NK-92 (cell line): ENCODE results near the gene XAGE5.
"Not testable (repeated sequence)": the region's sequence is repeated elsewhere in the genome, so short reads cannot be mapped to it uniquely, and the experiment has no call there.

Source experiments
- DNase-seq: peaks from one replicate; lab custom pipeline; 2025; ENCODE audit not compliant: unreplicated experiment; lab: John Stamatoyannopoulos, UW

The XAGE5 gene, protein sequence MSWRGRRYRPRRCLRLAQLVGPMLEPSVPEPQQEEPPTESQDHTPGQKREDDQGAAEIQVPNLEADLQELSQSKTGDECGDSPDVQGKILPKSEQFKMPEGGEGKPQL

GRCh38 chrX:52811065-52811625, at the start of gene XAGE5:
XAGE5 (plus strand) TSS chrX:52811287; CDS start chrX:52812567, 1,280 bp downstream.
- DNase-seq: no peak

DNA sequence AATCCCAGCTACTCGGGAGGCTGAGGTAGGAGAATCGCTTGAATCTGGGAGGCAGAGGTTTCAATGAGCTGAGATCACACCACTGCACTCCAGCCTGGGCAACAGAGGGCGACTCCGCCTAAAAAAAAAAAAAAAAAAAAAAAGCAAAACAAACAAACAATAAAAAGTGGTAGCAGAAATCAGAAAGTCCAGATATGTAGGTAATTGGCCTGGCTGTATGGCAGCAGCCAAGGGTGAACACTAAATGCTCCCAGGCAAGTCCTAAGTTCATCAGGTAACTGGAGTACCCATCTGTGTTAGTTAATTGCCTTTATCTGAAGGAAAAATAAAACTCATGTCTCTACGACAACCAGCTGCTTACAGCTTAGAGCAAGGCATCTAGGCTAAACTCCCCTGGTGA, 45.1 kb upstream of the XAGE5 start:
- DNase-seq: not testable (repeated sequence)

DNA sequence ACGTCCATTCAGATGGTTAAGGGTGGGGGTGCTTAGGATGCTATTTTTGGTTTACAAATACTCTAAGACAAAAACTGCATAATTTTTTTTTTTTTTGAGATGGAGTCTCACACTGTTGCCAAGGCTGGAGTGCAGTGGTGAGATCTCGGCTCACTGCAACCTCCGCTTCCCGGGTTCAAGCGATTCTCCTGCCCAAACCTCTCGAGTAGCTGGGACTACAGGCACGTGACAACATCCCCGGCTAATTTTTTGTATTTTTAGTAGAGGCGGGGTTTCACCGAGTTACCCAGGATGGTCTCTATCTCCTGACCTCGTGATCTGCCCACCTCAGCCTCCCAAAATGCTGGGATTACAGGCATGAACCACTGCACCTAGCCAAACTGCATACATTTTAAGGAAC, 37.6 kb upstream of the XAGE5 start:
- not testable (repeated sequence) for DNase-seq

DNA sequence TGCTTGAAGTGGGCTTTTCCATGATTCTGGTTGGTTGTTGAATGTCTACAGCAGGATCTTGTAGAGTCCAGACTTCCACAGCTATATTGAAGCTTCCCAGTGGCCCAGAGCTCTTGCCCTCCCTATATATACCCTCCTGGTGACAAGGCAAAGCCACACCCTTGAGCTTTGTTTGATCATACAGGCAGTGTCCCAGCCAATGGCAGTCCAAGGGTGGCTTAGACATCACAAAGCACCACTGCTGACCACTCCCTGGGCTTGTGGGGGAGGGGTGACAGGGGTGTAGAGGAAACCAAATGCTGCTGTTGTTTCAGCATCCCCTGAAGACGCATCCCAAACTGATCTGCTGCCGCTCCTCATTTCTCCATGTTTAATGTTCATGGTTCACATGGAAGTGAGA, 13.8 kb upstream of the XAGE5 start, which contains the start of gene SPANXN5:
TSS of gene SPANXN5 (minus strand) at position 101 of the 400 bp plus-strand sequence. CDS start at position 22, 79 bp downstream.
- not testable (repeated sequence) for DNase-seq

DNA sequence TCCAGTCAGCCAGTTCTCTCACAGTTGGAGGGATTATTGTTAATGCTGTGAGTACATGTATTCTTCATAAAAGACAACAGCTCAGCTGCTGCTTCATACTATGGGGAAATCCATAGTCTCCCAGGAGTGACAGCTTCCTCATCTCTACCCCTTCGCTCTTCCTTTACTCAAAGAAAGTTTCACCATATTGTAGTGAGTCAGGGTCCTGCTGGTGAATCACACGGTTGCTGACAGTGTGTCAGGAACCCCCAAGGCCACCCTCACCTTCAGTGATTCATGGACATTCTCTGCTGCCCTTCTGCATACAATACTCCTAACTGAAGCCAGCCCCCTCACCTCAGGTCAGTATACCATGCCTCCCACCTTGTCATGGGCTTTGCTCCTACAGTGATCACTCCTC, 6.2 kb upstream of the XAGE5 start:
- not testable (repeated sequence) for DNase-seq

- no peak for DNase-seq
These were observed 8.7 kb downstream of the XAGE5 start for GRCh38 chrX:52819788-52820187.

DNA sequence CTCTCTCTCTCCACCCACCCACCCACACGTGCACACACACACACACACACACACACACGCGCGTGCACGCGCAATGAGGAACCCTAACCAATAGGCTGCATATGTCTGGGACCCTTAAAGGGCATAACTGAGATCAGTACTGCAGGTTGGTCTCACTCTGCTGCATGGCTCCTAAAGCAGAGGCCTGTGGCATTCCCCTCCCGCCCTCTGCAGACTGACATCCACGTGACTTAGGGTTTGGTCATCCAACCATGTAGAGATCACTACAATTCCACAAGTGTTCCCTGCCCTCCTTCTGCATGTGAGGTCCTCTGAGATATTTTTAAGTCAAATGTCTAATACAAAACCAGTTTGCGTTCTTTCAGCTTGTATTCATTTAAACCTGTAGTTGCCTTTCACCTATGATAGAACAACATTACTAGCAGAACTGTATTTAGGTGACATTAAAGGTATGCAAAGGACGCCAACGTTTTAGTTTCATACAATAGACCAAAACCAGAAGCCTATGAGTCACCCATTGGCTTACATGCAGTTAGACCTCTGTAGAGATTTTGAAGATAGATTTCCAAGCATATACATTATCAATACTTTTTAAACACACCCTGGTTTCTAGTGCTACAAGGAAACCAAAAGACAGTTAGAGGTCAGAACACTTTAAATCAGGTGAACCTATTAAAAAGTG, 10.1 kb downstream of the XAGE5 start:
- DNase-seq: no peak

- no peak for DNase-seq
These were observed 13.5 kb downstream of the XAGE5 start for GRCh38 chrX:52824608-52825007.

DNA sequence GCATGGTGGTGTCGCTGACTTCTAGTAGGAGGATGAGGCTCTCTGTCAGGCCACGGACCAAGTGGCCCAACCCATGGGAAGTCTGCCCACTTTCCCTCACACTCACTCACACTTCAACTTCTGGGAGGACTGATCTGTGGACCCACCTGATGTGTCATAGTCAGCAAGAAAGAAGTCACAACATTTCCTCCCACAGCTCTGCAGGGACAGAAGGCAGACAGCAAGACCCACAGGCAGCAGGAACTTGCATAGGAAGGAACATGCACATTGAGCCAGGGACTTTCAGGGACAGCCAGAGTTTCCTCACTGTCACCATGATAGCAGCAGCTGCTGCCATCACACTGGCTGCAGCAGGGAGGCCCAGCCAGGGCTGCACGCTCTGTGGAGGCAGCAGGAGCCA, 19.5 kb downstream of the XAGE5 start:
- DNase-seq: no peak

GRCh38 chrX:52839137-52839536, 28.1 kb downstream of the XAGE5 start:
- DNase-seq: no peak

- not testable (repeated sequence) for DNase-seq
These were observed 32.5 kb downstream of the XAGE5 start for GRCh38 chrX:52843619-52844018.

GRCh38 chrX:52852110-52852860, 41.2 kb downstream of the XAGE5 start:
- DNase-seq: no peak

- not testable (repeated sequence) for DNase-seq
These were observed 46.0 kb downstream of the XAGE5 start for GRCh38 chrX:52856991-52857525.

DNA sequence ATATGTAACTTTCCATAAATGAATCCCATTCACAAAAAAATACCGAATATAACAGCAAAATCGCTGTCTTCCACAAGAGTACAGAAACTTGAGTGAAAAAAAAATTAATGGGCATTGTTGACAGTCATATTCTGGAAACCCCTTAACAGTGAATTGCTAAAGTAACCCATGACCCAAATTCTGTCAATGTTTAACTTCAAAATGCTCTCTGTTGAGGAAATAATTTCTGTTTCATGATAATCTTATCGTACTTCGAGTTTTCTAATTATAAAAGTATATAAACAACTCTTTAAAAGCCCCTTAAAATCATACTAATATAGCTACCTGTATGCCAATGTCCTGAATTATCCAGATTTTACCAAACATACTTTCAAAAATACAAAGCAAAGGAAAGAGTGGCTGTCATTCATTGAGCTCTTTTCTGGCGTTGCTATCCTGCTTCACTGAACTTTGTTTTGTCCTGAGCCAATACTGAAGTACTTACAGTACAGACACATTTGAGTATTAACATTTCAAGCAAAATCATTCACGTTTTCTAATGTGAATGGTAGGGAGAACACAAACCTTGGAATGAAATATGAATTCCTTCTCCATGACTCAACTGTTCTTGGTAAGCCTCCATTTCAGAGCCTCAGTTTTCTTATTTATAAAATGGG, 54.4 kb downstream of the XAGE5 start:
- no peak for DNase-seq
